ENCODE results near the gene CYSTM1.

CYSTM1 gene

DNA sequence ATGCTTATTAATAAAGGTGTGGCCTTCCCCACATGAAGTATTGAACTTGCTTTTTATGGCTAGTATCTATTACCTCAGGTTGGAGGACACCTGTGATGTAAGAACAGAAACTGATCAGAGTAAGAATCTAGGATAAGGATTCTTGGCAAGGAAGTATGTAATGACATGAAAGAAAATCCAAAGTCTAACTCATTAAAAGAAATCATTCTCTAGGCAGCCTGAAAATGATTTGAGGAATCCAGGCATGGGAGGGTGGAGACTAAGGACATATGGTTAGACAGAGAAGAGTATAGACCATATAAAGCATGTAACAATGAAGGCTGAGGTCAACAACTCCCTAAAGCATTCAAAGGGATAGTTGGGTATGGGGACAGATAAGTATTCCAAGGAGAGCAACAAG is 95.0 kb downstream of the CYSTM1 start:
- H3K4me3 ChIP-seq (ENCODE audit: low read depth, low read length), result no peak overlapping the region
- TF ChIP-seq, protein P1, sequence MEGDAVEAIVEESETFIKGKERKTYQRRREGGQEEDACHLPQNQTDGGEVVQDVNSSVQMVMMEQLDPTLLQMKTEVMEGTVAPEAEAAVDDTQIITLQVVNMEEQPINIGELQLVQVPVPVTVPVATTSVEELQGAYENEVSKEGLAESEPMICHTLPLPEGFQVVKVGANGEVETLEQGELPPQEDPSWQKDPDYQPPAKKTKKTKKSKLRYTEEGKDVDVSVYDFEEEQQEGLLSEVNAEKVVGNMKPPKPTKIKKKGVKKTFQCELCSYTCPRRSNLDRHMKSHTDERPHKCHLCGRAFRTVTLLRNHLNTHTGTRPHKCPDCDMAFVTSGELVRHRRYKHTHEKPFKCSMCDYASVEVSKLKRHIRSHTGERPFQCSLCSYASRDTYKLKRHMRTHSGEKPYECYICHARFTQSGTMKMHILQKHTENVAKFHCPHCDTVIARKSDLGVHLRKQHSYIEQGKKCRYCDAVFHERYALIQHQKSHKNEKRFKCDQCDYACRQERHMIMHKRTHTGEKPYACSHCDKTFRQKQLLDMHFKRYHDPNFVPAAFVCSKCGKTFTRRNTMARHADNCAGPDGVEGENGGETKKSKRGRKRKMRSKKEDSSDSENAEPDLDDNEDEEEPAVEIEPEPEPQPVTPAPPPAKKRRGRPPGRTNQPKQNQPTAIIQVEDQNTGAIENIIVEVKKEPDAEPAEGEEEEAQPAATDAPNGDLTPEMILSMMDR (IDR thresholded peaks at IDR 0.05; ENCODE audit: borderline replicate concordance, insufficient read depth, low read depth, low read length), result no peak

DNA sequence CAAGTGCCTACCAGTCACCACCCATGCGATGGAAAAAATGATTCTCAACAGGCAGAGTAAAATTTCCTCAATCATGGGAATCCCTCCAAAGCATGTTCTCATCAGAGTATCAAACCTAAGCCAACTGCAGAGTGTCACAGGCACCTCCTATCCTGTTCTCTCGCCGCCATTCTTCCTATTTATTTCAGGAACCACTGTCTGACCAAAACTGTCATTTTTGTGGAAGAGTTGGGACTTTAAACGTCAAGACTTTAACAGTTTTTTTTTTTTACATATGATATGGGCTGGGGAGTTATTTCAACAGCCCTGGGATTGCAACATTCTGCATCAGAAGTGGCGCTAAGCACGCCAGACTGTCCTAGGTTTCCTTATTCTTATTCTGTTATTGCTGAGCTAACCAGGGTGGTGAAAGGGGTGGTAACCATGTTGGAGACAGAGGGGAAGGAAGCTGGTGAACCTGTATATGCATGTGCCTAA is 98.5 kb downstream of the CYSTM1 start:
- TF ChIP-seq, protein P1 (IDR thresholded peaks at IDR 0.05; ENCODE audit: borderline replicate concordance, insufficient read depth, low read depth, low read length), result no peak
- H3K4me3 ChIP-seq (ENCODE audit: low read depth, low read length), result no peak overlapping the region

DNA sequence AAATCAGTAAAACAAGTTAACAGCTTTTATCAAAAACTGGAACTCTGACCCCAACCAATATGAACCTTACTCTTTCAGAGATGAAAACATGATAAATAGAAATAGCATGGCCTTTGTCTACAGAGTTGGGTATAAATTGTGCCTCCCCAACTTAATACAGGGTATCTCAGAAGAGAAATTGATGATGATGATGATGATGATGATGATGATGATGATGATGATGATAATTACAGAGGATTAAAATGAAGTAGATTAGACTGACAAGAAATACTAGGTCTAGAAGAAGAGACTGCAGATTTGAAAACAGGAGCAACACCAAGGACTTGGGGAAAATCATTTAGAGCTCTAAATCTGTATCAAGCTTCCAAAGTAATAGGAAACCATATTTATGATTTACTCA is 100.8 kb downstream of the CYSTM1 start:
- TF ChIP-seq, protein P1 (IDR thresholded peaks at IDR 0.05; ENCODE audit: borderline replicate concordance, insufficient read depth, low read depth, low read length), result no peak
- no peak overlapping the region for H3K4me3 ChIP-seq (ENCODE audit: low read depth, low read length)

DNA sequence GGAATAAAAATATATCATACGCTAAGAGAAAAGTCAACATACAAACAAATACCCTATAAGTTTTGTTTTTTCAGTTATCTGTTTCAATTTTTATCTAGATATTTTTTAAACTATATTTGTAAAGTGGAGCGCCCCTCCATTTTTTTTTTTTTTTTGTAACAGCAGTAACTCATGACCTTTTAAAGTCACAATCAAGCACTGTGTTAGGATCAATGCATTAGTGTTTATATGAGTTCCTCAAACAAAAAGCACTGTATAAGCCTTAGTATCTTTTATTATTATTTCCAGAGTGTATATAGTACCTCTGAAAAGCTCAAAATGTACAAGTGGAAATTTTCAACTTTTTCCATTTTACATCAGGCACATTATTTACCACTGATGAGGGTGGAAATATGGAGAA is 107.3 kb downstream of the CYSTM1 start:
- TF ChIP-seq, protein P1 (IDR thresholded peaks at IDR 0.05; ENCODE audit: borderline replicate concordance, insufficient read depth, low read depth, low read length), result no peak
- H3K4me3 ChIP-seq (ENCODE audit: low read depth, low read length), result no peak overlapping the region

DNA sequence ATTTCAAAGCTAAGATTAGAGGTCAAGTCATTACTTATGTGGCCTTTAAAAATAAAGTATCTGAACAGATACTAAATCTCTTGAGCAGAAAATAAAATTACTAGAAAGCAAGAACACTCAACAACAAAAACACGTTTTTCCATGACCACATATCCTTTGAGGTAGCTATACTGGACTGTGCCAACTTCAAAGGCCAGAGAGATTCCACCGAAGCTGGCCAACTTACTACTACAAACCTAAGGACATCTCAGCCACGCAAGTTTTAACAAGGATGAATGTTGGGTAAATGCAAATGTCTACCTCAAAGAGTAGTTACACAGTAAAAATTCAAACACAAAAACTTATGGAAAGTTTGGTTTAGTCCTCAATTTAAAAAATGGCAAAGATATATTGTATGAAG is 109.0 kb downstream of the CYSTM1 start:
- TF ChIP-seq, protein P1 (IDR thresholded peaks at IDR 0.05; ENCODE audit: borderline replicate concordance, insufficient read depth, low read depth, low read length), result no peak
- H3K4me3 ChIP-seq (ENCODE audit: low read depth, low read length), result no peak overlapping the region

DNA sequence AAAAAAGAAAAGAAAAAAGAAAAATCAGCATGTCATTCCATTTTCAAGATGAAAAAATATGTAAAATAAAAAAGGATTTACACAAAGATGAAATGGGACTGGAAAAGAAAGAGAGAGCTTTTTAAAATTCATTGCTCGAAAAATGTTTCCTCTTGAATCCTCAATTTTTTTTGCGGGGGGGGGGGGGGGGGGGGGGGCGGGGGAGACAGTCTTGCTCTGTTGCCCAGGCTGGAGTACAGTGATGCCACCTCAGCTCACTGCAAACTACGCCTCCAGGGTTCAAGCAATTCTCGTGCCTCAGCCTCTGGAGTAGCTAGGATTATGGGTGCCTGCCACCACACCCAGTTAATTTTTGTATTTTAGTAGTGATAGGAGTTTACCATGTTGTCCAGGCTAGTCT is 111.4 kb downstream of the CYSTM1 start:
- TF ChIP-seq, protein P1 (IDR thresholded peaks at IDR 0.05; ENCODE audit: borderline replicate concordance, insufficient read depth, low read depth, low read length), result no peak
- no peak overlapping the region for H3K4me3 ChIP-seq (ENCODE audit: low read depth, low read length)

DNA sequence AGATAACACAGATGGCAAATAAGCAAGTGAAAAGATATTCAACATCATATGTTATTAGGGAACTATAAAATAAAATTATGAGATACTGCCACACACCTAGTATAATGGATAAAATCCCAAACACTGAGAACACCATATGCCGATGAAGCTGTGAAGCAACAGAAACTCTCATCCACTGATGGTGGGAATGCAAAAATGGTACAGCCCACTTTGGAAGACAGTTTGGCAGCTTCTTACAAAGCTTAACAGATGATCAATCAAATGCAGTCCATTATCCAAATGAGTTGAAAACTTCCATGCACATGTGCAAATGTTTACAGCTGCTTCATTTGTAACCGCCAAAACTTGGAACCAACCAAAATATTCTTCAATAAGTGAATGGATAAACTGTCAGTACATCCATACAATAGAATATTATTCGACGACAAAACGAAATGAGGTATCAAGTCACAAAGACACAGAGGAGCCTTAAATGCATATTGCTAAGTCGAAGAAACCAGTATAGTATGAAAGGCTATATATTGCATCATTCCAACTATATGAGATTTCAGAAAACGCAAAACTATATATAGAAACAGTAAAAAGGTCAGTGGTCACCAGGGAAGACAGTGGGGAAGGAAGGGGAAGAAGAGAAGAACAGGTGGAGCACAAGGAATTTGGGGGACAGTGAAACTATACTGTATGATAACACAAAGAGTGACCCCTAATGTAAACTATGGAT is 113.0 kb downstream of the CYSTM1 start:
- H3K4me3 ChIP-seq (ENCODE audit: low read depth, low read length), result no peak overlapping the region
- TF ChIP-seq, protein P1 (IDR thresholded peaks at IDR 0.05; ENCODE audit: borderline replicate concordance, insufficient read depth, low read depth, low read length), result no peak
